Left ventricle myocardium inferior (tissue), 1 donor: ENCODE data around the gene CBFB. TPM values are rescaled to one million over a fixed set of nuclear protein-coding genes. Genes with fewer than 3 reads are reported as not detected.

ENCODE experiments used
- DNase-seq: peaks from one replicate; pipeline ENCODE4 v3.0.0-alpha.2; 2020
- H3K27ac ChIP-seq: fragments of 200-600 bp; replicated peaks from 2 replicates; pipeline ENCODE4 v1.8.0; 2021
- H3K27me3 ChIP-seq: fragments of 200-600 bp; 2 replicates; pipeline ENCODE4 v1.8.0; 2021; ENCODE audit warnings: low read depth
- H3K36me3 ChIP-seq: fragments of 200-600 bp; 2 replicates; pipeline ENCODE4 v1.8.0; 2021
- H3K4me1 ChIP-seq: fragments of 200-600 bp; 2 replicates; pipeline ENCODE4 v1.8.0; 2021
- H3K4me3 ChIP-seq: fragments of 200-600 bp; 2 replicates; pipeline ENCODE4 v1.8.0; 2021; ENCODE audit warnings: mild to moderate bottlenecking, moderate library complexity
- H3K9me3 ChIP-seq: fragments of 200-600 bp; replicated peaks from 2 replicates; pipeline ENCODE4 v1.8.0; 2021
- CTCF ChIP-seq: fragments of 200-600 bp; IDR thresholded peaks from 2 replicates; pipeline ENCODE4 v1.8.0; 2021; ENCODE audit warnings: antibody characterized with exemption, mild to moderate bottlenecking, borderline replicate concordance
- intact Hi-C: fragments of 100-400 bp; cut with micrococcal nuclease; formaldehyde crosslinking; loops from one replicate; pipeline ENCODE4 v1.11.0; 2022
- total RNA-seq: library from RNA; stranded (reverse); fragmentation: NEBNext Ultra II Directional; extraction: Animal tissue kit (Norgen Biotek cat#: 25700); gene quantifications from one replicate; pipeline ENCODE4 v1.2.1, GENCODE V29; 2021
- donor health status: DM: no; HTN: yes; CAD: no; lungs with severe emphysema.

CBFB gene
- total RNA-seq, 1 donor from 2014 or later = 25.2 TPM

GRCh38 chr16:67082100-67082499 lies 53.2 kb downstream of the CBFB start:
- TF ChIP-seq CTCF = no peak
- no peak for DNase-seq
- intact Hi-C loops = no loop called here
- H3K27ac ChIP-seq = no peak overlapping the region
- peaks cover 22% of the 10 kb centered on the region for H3K36me3 ChIP-seq
- H3K4me3 ChIP-seq = no peak overlapping the region
- no peaks in the 10 kb centered on the region for H3K27me3 ChIP-seq
- peaks cover 9% of the 10 kb centered on the region for H3K4me1 ChIP-seq
- H3K9me3 ChIP-seq = no peaks in the 10 kb centered on the region

- H3K4me3 ChIP-seq = no peak overlapping the region
- DNase-seq = no peak
- intact Hi-C loops = no loop called here
- no peak for TF ChIP-seq CTCF
- H3K4me1 ChIP-seq = peaks cover 11% of the 10 kb centered on the region
- no peak overlapping the region for H3K27ac ChIP-seq
- peaks cover 20% of the 10 kb centered on the region for H3K36me3 ChIP-seq
- no peaks in the 10 kb centered on the region for H3K9me3 ChIP-seq
- H3K27me3 ChIP-seq = no peaks in the 10 kb centered on the region
Observed at GRCh38 chr16:67082891-67083290, 53.9 kb downstream of the CBFB start.

GRCh38 chr16:67084345-67085028 lies 55.5 kb downstream of the CBFB start:
- no peak for DNase-seq
- peaks cover 17% of the 10 kb centered on the region for H3K36me3 ChIP-seq
- no peaks in the 10 kb centered on the region for H3K27me3 ChIP-seq
- intact Hi-C loops = no loop called here
- no peak overlapping the region for H3K27ac ChIP-seq
- no peak overlapping the region for H3K4me3 ChIP-seq
- H3K4me1 ChIP-seq = peaks cover 11% of the 10 kb centered on the region
- H3K9me3 ChIP-seq = no peaks in the 10 kb centered on the region
- no peak for TF ChIP-seq CTCF

GRCh38 chr16:67086822-67087221 lies 57.9 kb downstream of the CBFB start:
- Histone ChIP-seq H3K27ac (no peak overlapping the region), H3K9me3 (no peaks in the 10 kb centered on the region), H3K36me3 (peaks cover 16% of the 10 kb centered on the region), H3K27me3 (no peaks in the 10 kb centered on the region), H3K4me1 (peaks cover 11% of the 10 kb centered on the region), H3K4me3 (no peak overlapping the region)
- no peak for TF ChIP-seq CTCF
- intact Hi-C loops = no loop called here
- no peak for DNase-seq

- no peaks in the 10 kb centered on the region for H3K27me3 ChIP-seq
- intact Hi-C loops = no loop called here
- DNase-seq = no peak
- no peak for TF ChIP-seq CTCF
- no peak overlapping the region for H3K27ac ChIP-seq
- H3K9me3 ChIP-seq = no peaks in the 10 kb centered on the region
- H3K36me3 ChIP-seq = peaks cover 12% of the 10 kb centered on the region
- H3K4me1 ChIP-seq = peaks cover 11% of the 10 kb centered on the region
- no peak overlapping the region for H3K4me3 ChIP-seq
Observed at GRCh38 chr16:67087291-67087690, 58.3 kb downstream of the CBFB start.
